ENCODE data around the gene RALGAPB.

The RALGAPB gene

DNA sequence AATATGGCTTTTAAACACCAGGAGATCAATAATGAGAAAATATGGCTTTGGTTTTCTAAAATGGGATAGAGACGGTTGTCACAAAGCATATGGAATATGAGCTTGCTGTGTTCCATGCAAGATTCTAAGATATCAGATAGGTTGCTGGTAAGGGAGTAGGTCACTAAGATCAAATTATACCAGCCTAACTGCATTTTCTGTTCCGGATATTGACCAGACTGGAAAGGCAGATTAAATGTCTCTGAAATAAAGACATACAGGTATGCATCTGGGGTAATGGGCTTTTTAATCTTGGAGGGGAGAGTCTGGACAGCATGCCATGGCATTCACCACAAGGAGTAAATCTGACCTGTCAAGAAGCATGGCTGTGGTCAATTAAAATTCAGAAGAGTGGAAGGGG is 73.1 kb downstream of the RALGAPB start:
- DNase-seq, result no peak

DNA sequence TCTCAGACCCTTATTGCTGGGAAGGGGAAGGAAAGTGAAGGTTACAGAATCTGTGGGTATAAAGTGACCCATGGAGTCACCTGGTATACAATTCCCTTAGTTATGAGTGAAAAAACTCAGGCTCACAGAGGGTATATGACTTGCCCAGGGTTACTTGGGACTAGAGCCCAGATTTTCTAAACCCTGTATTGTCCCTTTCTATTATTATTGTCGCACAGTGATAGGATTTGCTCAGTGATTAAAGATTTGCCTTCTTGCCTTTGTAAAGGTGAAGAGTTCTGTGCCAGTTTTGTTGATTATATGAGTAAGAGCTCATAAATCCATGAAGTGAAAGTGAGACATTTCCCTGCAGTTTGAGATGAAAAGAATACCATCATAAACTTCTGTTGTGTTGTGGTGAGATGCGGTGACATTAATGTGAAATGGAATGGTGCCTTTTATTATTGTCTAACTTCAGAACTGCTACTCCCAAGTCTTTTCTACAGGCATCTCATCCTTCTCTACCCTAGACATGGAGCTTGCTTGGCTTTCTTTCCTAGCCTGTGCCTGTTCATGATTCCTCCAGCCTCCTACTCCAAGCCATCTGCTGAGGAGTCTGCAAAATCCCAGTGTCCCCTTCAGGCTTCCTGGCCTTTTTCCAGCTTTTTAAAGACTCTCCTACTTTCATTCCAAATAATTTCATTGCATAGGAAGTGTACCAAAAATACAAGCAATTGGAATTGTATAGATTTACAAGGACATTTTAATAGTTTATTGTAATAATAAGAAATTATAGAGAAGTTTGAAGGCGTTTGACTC is 74.8 kb downstream of the RALGAPB start:
- DNase-seq, result no peak

DNA sequence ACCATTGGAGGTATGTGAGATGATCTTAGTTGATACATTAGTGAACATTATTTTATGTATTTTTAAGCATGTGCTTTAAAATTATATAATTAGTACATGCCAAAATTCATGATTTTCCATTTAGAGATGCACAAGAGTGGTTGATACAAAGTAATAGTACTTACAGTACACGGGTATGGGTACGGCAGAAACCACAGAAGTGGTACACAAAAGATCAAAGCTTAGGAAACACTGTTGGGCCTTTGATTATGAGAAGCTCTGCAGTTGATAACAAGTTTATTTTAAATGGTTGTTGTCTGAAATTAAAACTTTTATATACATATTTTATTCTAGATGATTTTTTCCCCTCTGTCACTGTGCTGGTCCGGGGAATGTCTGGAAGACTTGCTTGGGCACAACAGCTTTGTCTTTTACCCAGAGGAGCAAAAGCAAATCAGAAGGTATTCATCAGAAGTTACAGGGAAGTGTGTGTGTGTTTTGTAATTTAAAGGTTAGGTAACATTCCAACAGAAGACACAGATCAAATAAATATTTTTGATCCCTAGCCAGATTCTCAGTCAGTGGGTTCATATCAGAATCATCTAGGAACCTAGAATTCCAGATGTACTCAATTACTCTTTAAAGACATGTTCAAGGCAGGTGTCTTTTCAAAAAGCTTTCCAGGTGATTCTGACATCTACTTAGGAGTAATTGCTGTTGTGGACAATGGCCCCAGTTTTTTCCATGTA is 75.9 kb downstream of the RALGAPB start:
- DNase-seq, result no peak

DNA sequence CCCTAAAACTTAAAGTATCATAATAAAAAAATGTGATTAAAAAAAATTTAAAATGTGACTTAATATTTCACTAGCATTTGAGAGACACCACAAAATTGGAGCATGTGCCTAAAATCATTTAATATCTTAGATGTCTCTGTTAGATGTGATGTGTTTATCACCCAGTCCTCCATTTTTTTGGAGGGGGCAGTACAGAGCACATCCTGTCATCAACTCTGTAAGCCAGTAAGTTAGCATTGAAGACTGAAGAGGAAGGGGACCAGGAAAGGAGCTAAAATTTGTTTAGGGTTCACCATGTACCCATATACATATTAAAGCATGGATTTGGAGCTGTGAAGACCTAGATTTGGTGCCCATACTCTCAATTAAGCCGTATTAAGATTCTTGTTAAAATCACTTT is 77.6 kb downstream of the RALGAPB start:
- no peak for DNase-seq

DNA sequence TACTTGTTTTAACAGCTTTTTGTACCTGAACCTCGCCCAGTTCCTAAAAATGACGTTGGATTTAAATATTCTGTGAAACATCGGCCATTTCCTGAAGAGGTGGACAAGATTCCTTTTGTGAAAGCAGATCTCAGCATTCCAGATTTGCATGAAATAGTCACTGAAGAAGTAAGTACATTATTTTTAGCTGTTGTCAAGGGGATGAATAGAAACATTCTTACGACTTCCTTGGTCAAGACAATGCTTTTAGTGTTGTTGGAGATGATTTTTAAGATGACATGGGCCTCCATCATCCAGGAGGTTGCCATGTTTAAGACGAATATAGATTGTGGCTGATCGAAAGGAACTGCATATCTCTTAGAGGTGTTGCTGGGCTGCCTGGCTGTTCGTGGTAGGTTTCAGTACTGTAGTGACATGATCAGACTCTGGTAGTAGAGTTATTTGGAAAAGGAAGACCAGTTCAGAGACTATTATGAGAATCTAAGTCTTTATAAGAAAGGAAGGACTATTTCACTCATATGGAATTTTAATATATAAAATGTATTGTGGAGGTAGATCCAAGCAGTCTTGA is 78.5 kb downstream of the RALGAPB start:
- DNase-seq, result no peak

DNA sequence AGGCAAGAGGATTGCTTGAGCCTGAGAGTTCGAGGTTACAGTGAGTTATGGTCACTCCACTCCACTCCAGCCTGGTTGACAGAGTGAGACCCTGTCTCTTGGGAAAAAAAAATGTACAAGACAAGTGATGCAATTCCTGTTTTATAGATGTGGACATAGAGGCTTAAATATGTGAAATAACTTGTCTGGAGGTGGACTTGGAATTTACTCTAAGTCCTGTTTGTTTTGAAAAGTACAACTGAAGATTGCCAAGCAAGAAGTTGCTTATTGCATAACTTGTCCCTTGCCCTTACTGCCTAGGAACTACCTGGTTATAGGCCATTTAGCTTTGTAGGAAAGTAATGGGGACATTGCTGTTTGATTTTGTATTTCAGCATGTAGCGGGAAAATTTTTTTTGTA is 82.3 kb downstream of the RALGAPB start:
- no peak for DNase-seq

DNA sequence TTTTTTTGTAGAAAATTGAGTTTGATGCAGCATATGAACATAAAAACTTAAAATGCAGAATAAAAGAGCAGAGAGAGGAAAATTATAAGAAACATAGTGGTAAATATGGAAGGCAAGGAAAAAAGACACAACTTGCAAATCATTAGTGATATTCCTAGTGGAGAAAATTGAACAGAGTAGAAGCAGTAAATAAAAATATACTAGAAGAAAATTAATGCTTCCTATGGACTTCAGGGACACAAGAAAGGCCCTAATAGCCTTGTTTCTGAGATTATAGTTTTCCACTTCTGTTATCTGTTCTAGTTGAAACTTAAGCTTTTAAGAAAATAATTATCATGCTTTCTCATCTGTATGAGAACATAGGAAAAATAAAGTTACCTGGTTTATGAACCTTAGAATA is 82.8 kb downstream of the RALGAPB start:
- no peak for DNase-seq

DNA sequence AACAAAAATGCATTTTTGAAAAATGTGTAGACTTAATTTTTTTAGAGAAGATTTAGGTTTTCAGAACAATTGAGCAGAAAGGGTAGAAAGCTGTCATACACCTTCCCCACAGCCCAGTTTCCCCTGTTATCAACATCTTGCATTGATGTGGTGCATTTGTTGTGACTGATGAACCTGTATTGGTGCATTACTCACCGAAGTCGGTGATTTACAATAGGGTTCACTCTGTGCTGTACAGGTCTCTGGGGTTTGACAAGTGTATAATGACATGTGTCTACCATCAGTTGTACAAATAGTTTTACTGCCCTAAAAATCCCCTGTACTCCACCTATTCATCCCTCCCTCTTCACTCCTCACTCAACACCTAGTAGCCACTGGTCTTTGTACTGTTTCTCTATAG is 84.5 kb downstream of the RALGAPB start:
- DNase-seq, result no peak

DNA sequence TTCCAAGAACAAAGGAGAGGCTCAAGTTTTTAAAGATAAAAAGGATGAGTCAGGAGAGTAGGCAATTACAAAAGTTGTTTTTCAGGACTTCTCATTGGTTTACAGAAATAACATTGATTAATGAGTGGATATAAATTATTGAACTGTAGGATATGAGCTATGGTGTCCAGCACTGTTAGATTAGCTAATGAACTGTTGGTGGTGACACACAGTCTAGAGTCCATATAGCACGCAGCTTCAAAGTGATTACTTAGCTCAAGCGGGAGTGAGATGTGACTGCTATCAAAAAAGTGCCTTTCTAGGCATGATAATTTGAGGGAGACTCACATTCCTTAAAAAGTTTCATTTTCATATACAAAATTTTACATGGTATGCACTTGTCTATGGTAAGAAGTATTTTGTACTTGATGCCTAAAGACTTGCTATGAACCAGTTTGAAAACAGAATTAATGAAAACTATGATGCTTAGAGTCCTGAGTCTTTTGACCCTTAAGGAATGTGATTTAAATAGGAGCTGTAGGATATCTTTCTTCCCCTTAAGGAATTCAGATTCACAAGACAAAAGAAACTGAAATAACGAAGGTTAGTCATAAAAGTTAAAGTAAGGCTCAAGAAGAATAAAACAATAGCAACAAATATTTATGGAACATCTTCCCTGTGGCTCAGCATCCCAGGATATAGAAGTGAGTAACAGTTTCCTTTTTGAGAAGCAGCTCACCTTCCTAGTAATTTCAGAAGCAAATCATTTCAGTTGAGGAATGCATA is 86.1 kb downstream of the RALGAPB start:
- DNase-seq, result no peak

DNA sequence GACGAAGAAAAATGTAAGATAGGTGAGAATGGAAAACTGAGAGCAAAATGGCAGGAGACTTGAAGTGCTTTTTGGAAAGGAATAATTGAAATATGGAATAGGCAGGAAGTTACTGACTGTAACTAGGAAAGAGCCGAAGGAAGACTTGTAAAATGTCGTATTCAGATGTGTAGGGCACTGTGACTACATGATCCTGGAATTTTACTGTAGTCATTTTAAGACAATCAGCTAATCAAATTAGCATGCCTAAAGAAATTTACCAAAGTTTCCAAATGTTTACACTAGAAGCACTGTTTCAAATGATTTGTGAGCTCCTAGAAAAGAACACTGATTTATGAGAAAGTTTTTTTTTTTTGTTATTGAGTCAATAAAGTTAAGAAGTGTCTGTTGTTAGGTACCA is 87.1 kb downstream of the RALGAPB start:
- DNase-seq, result no peak

DNA sequence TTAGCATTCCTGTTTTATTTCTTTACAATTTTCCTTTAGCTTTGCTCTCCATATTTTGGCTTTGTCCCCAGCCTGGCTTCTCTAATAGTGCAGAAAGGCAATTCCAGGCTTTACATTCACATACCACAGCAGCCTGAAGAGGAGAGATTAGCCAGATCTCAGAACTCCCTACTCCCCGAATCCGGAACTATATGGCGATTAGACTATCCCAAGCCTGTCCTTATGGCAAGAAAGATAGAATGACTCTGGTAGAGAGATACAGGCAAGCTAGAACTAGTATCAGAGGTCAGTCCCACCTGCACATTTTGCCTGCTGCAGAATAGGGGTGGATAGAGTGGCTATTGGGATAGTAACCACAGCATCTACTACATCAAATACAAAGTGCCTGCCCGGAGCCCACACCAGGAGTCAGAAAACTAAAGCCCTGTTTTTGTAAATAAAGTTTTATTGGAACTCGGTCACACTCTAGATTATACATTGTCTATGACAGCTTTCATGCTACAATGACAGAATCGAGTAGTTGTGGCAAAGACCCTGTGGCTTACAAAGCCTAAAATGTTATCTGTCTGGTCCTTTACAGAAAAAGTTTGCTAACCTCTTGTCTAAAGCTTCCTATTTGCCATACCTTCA is 91.3 kb downstream of the RALGAPB start:
- no peak for DNase-seq

DNA sequence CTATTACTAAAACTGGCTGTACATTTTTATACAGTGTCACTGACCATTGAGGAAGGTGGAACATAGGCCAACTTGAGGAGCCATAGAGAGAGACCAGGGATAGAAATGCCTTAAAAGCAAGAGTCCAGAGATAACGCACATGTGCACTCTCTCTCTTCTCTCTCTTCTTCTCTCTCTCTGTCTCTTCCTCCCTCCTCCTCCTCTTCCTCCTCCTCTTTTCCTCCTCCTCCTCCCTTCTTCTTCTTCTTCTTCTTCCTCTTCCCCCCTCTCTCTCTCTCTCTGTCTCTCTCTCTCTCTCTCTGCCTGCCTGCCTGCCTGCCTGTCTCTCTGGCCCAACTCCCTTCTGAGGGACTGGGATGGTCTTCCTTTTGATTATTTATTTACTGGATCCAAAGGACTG is 92.0 kb downstream of the RALGAPB start:
- DNase-seq, result no peak

DNA sequence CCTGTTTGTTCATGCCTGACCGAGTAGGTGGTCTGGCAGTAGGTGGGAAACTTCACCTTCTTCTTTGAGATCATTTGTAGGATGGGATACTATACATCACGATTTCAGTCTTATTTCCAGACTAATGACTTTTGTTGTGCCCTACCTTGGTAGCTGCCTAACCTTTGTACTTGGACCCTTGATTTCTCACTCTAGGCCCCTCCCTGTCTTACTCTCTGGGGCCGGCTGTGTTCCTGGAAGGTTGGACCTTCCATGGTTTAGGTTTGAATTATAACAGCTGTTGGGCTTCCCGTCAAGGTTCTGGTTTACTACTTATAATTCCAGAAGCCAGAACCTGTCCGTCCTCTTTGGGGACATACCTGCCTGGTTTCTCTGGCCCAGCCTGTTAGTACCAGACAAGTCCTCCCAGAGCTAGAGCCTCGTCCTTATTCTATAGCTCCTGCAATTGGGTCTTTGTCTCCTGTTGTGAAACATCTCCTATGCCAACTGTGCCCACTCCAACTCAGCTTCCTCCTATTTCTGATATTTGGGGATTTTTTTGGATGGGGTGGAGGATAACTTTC is 93.5 kb downstream of the RALGAPB start:
- no peak for DNase-seq

DNA sequence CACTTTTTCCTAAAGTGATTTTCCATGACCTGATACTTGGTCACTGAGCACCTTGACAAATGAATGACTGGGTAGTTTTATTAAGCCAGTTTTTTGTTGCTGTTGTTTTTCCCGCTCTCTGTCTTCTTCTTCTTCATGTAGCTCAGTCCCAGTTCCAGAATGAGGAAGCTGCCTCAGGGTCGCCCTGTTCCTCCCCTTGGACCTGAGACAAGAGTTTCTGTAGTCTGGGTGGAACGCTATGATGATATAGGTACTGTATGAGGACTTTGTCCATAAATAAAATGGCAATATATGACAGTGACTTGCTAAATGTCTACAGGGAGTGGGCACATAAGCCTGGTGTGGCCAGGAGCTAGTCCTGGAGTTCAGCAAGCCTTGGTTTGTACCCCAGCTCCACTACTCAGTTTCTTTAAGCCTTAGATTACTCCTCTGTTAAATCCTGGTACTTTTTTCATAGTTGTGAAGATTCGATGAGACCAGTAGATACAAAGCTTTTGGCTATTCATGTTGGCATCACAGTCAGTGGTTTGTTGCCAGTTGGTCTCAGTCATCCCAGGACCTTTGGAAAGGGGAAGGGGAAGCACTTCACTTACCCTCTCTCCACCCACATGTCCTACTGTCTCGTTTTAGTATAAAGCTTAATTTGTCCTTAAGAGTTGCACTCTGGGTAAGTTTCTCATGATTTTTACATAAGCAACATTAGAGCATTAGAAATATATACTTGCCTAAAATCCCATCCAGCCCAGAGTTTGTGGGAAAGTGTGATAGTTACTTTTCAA is 97.3 kb downstream of the RALGAPB start:
- DNase-seq, result no peak

DNA sequence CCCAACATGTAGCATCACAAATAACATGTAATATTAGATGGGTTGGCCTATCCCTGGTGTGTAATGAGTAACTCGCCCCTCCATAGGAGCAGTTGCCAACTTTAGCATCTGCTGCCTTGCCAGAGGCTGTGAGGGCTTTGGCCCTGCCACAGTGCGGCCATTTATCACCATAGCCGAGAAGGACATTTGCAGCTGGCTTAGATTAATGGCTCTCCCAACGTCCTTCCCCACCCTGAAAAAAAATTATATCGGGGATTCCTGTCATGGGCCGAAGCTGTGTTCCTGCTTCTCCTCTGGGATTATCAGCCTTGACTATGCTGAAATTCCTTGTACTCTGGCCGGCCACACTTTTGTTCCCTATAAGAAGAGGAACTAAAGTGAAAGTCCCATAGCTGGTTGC is 100.8 kb downstream of the RALGAPB start:
- peak in 16 of 56 donors; percentile 3 to 45 (median 12) for DNase-seq

DNA sequence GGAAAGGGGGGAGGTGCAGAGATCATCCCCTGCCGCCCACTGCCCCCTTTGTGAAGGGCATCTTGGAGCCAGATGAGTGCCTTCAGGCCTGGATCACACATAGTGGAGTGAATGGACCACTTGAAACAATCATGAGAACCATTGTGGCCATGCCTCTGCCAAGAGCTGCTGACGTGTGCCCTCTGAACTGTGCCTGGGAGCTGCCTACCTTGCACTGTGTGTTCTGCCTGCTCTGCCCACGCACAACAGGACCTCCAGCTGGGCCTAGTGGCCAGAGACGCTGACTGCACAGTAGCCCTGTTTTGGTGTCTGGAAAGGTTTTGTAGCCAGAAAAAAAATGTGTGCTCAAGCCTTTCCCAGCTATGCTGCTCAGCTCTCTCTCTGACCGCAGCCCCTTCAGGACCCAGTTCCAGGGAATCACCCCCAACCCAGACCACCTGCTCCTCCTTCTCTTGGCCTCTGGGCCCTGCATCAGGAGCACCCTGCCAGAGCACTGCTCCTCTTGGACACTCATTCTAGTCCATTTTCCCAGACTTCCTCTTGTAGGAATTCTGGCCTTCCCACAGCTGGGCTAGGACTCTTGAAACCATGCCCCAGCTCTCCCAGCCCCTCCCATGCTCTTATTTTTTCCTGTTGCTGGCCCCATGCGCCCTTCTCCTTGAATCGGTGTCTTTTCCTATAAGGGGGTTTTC is 106.7 kb downstream of the RALGAPB start:
- no peak for DNase-seq

DNA sequence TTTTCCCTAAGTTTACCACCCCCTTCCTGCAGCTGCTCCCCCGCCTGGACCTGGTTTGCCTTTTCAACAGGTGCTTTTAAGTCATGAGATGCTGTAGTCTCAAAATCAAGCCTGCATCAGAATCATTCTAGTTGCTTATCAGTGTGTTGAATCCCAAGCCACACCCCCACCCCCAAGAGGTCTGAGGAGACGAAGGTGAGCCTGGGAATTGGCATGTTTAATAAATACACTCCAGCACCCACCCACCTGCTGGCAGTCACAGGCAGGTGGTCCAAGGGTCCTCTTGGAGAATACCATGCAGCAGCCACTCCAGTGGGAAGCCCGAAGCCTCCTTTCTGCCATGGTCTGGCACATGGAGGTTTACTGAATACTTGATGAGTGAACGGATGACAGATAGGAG is 107.3 kb downstream of the RALGAPB start:
- no peak for DNase-seq

DNA sequence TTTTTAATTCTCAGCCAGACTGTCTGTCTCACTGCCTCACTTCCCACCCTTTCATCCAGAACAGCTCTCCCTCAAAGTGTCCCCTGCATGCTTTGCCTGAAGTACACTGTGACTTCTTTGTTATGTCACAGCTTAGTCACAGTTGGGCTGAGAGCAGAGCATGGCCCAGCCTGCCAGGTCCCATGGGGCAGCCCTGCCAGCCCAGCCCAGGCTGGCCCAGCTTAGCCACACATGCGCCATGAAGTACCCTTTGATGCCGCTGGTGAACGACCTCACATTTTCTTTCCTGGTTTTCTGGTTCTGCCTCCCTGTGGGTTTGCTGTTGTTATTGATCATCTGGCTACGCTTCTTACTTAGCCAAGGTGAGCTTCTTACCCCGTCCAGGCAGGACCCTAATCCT is 108.4 kb downstream of the RALGAPB start, which contains the start of gene ADIG:
Gene ADIG (plus strand): TSS at position 185 of the 400 bp plus-strand sequence. CDS start 54 bp downstream, at position 239.
- DNase-seq, result peak in 50 of 56 donors; percentile 7 to 79 (median 53)

DNA sequence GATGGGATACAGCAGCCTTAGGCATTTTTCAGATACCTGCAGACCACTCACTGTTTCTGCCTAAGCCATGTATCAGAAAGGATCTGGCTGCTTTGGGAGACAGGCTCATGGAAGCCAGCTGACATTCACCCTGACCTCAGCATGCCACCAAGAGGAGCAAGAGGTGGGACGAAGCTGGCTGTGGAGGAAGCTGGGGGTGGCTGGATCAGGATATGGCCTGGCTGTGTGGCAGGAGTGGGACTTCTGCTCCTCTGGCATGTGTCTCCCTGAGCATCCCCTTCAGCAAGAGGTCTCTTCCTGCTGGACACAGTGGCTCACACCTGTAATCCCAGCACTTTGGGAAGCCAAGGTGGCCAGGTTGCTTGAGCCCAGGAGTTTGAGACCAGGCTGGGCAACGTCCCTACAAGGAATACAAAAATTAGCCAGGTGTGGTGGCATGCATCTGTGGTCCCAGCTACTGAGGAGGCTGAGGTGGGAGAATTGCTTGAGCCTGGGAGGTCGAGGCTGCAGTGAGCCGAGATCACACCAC is 109.3 kb downstream of the RALGAPB start:
- no peak for DNase-seq

Data from nucleus accumbens (tissue), 56 donors.